Measurements from ENCODE around the gene ENO4. TPM values are rescaled to one million over a fixed set of nuclear protein-coding genes. Genes with fewer than 3 reads are reported as not detected.

Gene ENO4
- total RNA-seq, 1 experiment from 2014 or later: 0.42 TPM

GRCh38 chr10:116800286-116800929 is 48.9 kb upstream of the ENO4 start:
- peaks cover 12% of the 10 kb centered on the region for H3K27me3 Mint-ChIP-seq (ENCODE audit: low read depth)
- ChIA-PET POLR2A (no interaction called here), CTCF (interaction anchor here (1.0 to 3.9 kb wide), 9 partner anchors 9 to 374 kb away, joined by 3 to 33 read pairs (median 4); no protein-coding TSS in a partner anchor)
- DNase-seq (ENCODE audit: low spot score) (no peak), ATAC-seq (peak; percentile 52)
- no peaks in the 10 kb centered on the region for H3K9me3 Mint-ChIP-seq
- no peaks in the 10 kb centered on the region for H3K36me3 Mint-ChIP-seq
- H3K4me1 Mint-ChIP-seq: peaks cover 36% of the 10 kb centered on the region
- TF ChIP-seq ZNF121 (CRISPR knock-in tag; IDR thresholded peaks at IDR 0.05) (peak; percentile 68; the same call in 1 of the 2 replicates), USF2 (CRISPR knock-in tag; IDR thresholded peaks at IDR 0.05) (0 out of 2 replicates have a peak, but pooled peaks have one; percentile 7), TEAD4 (CRISPR knock-in tag; IDR thresholded peaks at IDR 0.05) (no peak)
- no peak overlapping the region for H3K27ac Mint-ChIP-seq
- no peak overlapping the region for H3K4me3 Mint-ChIP-seq

GRCh38 chr10:116801658-116802057 is 47.6 kb upstream of the ENO4 start:
- POLR2A ChIA-PET: no interaction called here
- H3K27me3 Mint-ChIP-seq (ENCODE audit: low read depth): peaks cover 8% of the 10 kb centered on the region
- H3K36me3 Mint-ChIP-seq: no peaks in the 10 kb centered on the region
- H3K9me3 Mint-ChIP-seq: no peaks in the 10 kb centered on the region
- H3K27ac Mint-ChIP-seq: no peak overlapping the region
- H3K4me3 Mint-ChIP-seq: no peak overlapping the region
- DNase-seq (ENCODE audit: low spot score) (no peak), ATAC-seq (no peak)
- TF ChIP-seq, protein P1, sequence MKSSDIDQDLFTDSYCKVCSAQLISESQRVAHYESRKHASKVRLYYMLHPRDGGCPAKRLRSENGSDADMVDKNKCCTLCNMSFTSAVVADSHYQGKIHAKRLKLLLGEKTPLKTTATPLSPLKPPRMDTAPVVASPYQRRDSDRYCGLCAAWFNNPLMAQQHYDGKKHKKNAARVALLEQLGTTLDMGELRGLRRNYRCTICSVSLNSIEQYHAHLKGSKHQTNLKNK (CRISPR knock-in tag; IDR thresholded peaks at IDR 0.05): no peak
- TF ChIP-seq GABPB1 (CRISPR knock-in tag; IDR thresholded peaks at IDR 0.05) (no peak), USF1 (CRISPR knock-in tag; IDR thresholded peaks at IDR 0.05) (no peak), AFF4 (CRISPR knock-in tag; IDR thresholded peaks at IDR 0.05; ENCODE audit: borderline replicate concordance) (no peak), CREM (CRISPR knock-in tag; IDR thresholded peaks at IDR 0.05) (no peak)
- CTCF ChIA-PET: interaction anchor here (0.7 to 3.9 kb wide), 8 partner anchors 8 to 415 kb away, joined by 3 to 33 read pairs (median 5); no protein-coding TSS in a partner anchor
- H3K4me1 Mint-ChIP-seq: peaks cover 36% of the 10 kb centered on the region

DNA sequence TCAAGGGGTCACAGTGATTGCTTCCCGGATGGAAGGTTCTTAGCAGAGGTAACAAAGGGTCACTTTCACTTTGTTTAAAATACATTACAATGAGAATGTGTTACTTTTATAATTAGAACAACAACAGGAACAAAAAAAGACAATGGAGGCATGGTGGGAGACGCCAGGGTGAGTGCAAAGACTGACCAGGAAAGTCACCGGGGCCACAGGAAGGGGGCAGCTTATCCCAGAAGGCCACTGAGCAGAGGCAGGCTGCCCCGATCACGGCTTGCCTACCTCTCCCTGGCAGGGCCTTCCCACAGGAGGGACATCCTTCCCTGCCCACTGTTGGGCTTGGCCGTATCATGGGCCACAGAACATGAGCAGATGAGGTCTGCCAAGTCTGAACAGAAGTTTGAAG is 46.8 kb upstream of the ENO4 start:
- DNase-seq (ENCODE audit: low spot score): no peak
- peak; percentile 47; the same call in 1 of the 2 replicates for ATAC-seq
- ChIA-PET POLR2A (no interaction called here), CTCF (interaction anchor here (3.9 kb wide), 2 partner anchors 14 to 372 kb away, joined by 20 to 33 read pairs; no protein-coding TSS in a partner anchor)
- Mint-ChIP-seq H3K27ac (no peak overlapping the region; the same call in 1 of the 2 replicates), H3K4me3 (no peak overlapping the region), H3K27me3 (ENCODE audit: low read depth) (peaks cover 6% of the 10 kb centered on the region), H3K4me1 (peaks cover 33% of the 10 kb centered on the region), H3K9me3 (no peaks in the 10 kb centered on the region), H3K36me3 (no peaks in the 10 kb centered on the region)
- TF ChIP-seq AFF4 (CRISPR knock-in tag; IDR thresholded peaks at IDR 0.05; ENCODE audit: borderline replicate concordance): no peak
- no peak for TF ChIP-seq ZNF219 (CRISPR knock-in tag; IDR thresholded peaks at IDR 0.05; ENCODE audit: borderline replicate concordance)
- TF ChIP-seq, protein P2, sequence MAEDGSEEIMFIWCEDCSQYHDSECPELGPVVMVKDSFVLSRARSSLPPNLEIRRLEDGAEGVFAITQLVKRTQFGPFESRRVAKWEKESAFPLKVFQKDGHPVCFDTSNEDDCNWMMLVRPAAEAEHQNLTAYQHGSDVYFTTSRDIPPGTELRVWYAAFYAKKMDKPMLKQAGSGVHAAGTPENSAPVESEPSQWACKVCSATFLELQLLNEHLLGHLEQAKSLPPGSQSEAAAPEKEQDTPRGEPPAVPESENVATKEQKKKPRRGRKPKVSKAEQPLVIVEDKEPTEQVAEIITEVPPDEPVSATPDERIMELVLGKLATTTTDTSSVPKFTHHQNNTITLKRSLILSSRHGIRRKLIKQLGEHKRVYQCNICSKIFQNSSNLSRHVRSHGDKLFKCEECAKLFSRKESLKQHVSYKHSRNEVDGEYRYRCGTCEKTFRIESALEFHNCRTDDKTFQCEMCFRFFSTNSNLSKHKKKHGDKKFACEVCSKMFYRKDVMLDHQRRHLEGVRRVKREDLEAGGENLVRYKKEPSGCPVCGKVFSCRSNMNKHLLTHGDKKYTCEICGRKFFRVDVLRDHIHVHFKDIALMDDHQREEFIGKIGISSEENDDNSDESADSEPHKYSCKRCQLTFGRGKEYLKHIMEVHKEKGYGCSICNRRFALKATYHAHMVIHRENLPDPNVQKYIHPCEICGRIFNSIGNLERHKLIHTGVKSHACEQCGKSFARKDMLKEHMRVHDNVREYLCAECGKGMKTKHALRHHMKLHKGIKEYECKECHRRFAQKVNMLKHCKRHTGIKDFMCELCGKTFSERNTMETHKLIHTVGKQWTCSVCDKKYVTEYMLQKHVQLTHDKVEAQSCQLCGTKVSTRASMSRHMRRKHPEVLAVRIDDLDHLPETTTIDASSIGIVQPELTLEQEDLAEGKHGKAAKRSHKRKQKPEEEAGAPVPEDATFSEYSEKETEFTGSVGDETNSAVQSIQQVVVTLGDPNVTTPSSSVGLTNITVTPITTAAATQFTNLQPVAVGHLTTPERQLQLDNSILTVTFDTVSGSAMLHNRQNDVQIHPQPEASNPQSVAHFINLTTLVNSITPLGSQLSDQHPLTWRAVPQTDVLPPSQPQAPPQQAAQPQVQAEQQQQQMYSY (CRISPR knock-in tag; IDR thresholded peaks at IDR 0.05): no peak

Measured in WTC11 (cell line).